HCT116 (cell line): ENCODE results near the gene C12orf43. TPM values are rescaled to one million over a fixed set of nuclear protein-coding genes. Genes with fewer than 3 reads are reported as not detected.

Source experiments
- ATAC-seq: fragments of 200-7000 bp; cut with Tn5 transposase; 2 replicates; pipeline ENCODE4 v1.9.1; 2020; ENCODE audit warnings: mild to moderate bottlenecking, moderate library complexity
- BruUV-seq: library from RNA; stranded (reverse); fragments of 400-500 nt; replicated peaks from 2 replicates; lab custom pipeline; 2021; lab: Mats Ljungman, UMichigan
- CTCF ChIA-PET: fragments of 300-600 bp; sonication (Branson Sonifier 250); formaldehyde crosslinking; loops from one replicate; lab custom pipeline; 2021; ENCODE audit warnings: antibody characterized with exemption; lab: Charles Lee
- POLR2A ChIA-PET: fragments of 300-600, 350-600 bp; sonication (Branson Sonifier 250); formaldehyde crosslinking; loops from one replicate; lab custom pipeline; 2021; ENCODE audit warnings: antibody characterized with exemption; lab: Charles Lee
- RAD21 ChIA-PET, 2 experiments: fragments of 300-600 bp; sonication (Branson Sonifier 250); formaldehyde crosslinking; loops; one replicate each; lab custom pipeline; 2023; ENCODE audit warnings: low total read pairs in 2 of 2; ENCODE audit not compliant: uncharacterized antibody in 2 of 2, unreplicated experiment in 2 of 2, low non-redundant PET in 1 of 2; lab: Charles Lee
- DNase-seq: peaks from one replicate; pipeline ENCODE4 v3.0.0-alpha.2; 2010; ENCODE audit warnings: low read depth, low spot score
- H2AFZ ChIP-seq: fragments of 200-600 bp; shearing (Covaris generic), sonication (generic); 2 replicates; pipeline ENCODE4 v1.6.1; 2017; ENCODE audit warnings: low read depth, mixed run types, mixed read lengths, antibody characterized with exemption, low read length; ENCODE audit not compliant: poor library complexity, severe bottlenecking
- H3K27ac ChIP-seq: 2 replicates; pipeline ENCODE4 v1.5.1; 2012; ENCODE audit warnings: low read depth, low read length
- H3K27me3 ChIP-seq: fragments of 200-600 bp; sonication (generic); 2 replicates; pipeline ENCODE4 v1.6.1; 2016; ENCODE audit warnings: mixed run types, low read length, mixed read lengths; ENCODE audit not compliant: insufficient read depth
- H3K36me3 ChIP-seq, 2 experiments: fragments of 200-500 bp in 1 of 2; fragments of 200-600 bp in 1 of 2; sonication (Bioruptor generic) in 1 of 2; sonication (generic) in 1 of 2; 2 replicates each; pipeline versions ENCODE4 v1.5.1 to v1.6.1; 2014 to 2016; ENCODE audit warnings: low read length in 2 of 2, inconsistent platforms in 1 of 2, mixed read lengths in 1 of 2, mixed run types in 1 of 2; ENCODE audit not compliant: insufficient read depth in 2 of 2, control insufficient read depth in 1 of 2
- H3K4me1 ChIP-seq, 2 experiments: fragments of 200-600 bp in 1 of 2; sonication (generic) in 1 of 2; 2 replicates each; pipeline versions ENCODE4 v1.5.1 to v1.6.1; 2012 to 2017; ENCODE audit warnings: low read length in 2 of 2, inconsistent platforms in 1 of 2, mild to moderate bottlenecking in 1 of 2, mixed read lengths in 1 of 2, mixed run types in 1 of 2, moderate library complexity in 1 of 2; ENCODE audit not compliant: insufficient read depth in 2 of 2, control insufficient read depth in 1 of 2
- H3K4me2 ChIP-seq: fragments of 200-600 bp; sonication (generic); 2 replicates; pipeline ENCODE4 v1.6.1; 2017; ENCODE audit warnings: mixed run types, low read length, mixed read lengths
- H3K4me3 ChIP-seq, 2 experiments: fragments of 200-600 bp in 1 of 2; sonication (generic) in 1 of 2; replicated peaks in 1 of 2; 2 replicates each; pipeline ENCODE4 v1.5.1; 2011 to 2016; ENCODE audit warnings: low read length in 2 of 2, control low read depth in 1 of 2, low read depth in 1 of 2, mild to moderate bottlenecking in 1 of 2, mixed read lengths in 1 of 2, mixed run types in 1 of 2
- H3K79me2 ChIP-seq: fragments of 200-600 bp; sonication (generic); 2 replicates; pipeline ENCODE4 v1.6.1; 2017; ENCODE audit warnings: mild to moderate bottlenecking, mixed run types, low read length, moderate library complexity, mixed read lengths; ENCODE audit not compliant: insufficient read depth
- H3K9ac ChIP-seq: fragments of 200-600 bp; sonication (generic); 2 replicates; pipeline ENCODE4 v1.6.1; 2016; ENCODE audit warnings: low read length, mixed read lengths
- H3K9me2 ChIP-seq: fragments of 200-600 bp; sonication (generic), shearing (Covaris generic); 2 replicates; pipeline ENCODE4 v1.6.1; 2017; ENCODE audit warnings: mixed run types, mild to moderate bottlenecking, moderate library complexity; ENCODE audit not compliant: insufficient read depth
- H3K9me3 ChIP-seq, 2 experiments: fragments of 200-500 bp in 1 of 2; fragments of 200-600 bp in 1 of 2; sonication (Bioruptor generic) in 1 of 2; sonication (generic) in 1 of 2; 2 replicates each; pipeline ENCODE4 v1.6.1; 2014 to 2017; ENCODE audit warnings: low read length in 2 of 2, mixed read lengths in 2 of 2, inconsistent platforms in 1 of 2, low read depth in 1 of 2, mild to moderate bottlenecking in 1 of 2, mixed run types in 1 of 2, moderate library complexity in 1 of 2; ENCODE audit not compliant: control insufficient read depth in 1 of 2, insufficient read depth in 1 of 2
- H4K20me1 ChIP-seq: fragments of 200-600 bp; sonication (generic), shearing (Covaris generic); 2 replicates; pipeline ENCODE4 v1.6.1; 2017; ENCODE audit warnings: mixed run types, mild to moderate bottlenecking, moderate library complexity; ENCODE audit not compliant: insufficient read depth
- CBX3 ChIP-seq: IDR thresholded peaks from 2 replicates; pipeline ENCODE4 v1.6.1; 2012; ENCODE audit warnings: low read depth
- CEBPB ChIP-seq: IDR thresholded peaks from 2 replicates; pipeline ENCODE4 v1.6.1; 2012; ENCODE audit warnings: low read depth
- EGR1 ChIP-seq: IDR thresholded peaks from 2 replicates; pipeline ENCODE4 v1.6.1; 2012; ENCODE audit warnings: low read depth
- ELF1 ChIP-seq: IDR thresholded peaks from 2 replicates; pipeline ENCODE4 v1.6.1; 2012; ENCODE audit warnings: low read depth, borderline replicate concordance
- EZH2 ChIP-seq: fragments of 200-600 bp; sonication (generic); IDR thresholded peaks from 2 replicates; pipeline ENCODE4 v1.6.1; 2017; ENCODE audit warnings: antibody characterized with exemption, mixed run types
- EZH2phosphoT487 ChIP-seq: fragments of 200-600 bp; IDR thresholded peaks from 2 replicates; pipeline ENCODE4 v1.6.1; 2018; ENCODE audit warnings: antibody characterized with exemption, borderline replicate concordance
- FOSL1 ChIP-seq: IDR thresholded peaks from 2 replicates; pipeline ENCODE4 v1.6.1; 2012; ENCODE audit warnings: low read depth
- JUND ChIP-seq: IDR thresholded peaks from 2 replicates; pipeline ENCODE4 v1.6.1; 2012
- POLR2AphosphoS5 ChIP-seq: IDR thresholded peaks from 2 replicates; pipeline ENCODE4 v1.6.1; 2011; ENCODE audit warnings: mild to moderate bottlenecking, low read depth, low read length, moderate library complexity
- RAD21 ChIP-seq: IDR thresholded peaks from 2 replicates; pipeline ENCODE4 v1.6.1; 2012; ENCODE audit warnings: low read depth, mild to moderate bottlenecking
- SIN3A ChIP-seq: IDR thresholded peaks from 2 replicates; pipeline ENCODE4 v1.6.1; 2012; ENCODE audit warnings: low read depth
- SRF ChIP-seq: IDR thresholded peaks from 2 replicates; pipeline ENCODE4 v1.6.1; 2012; ENCODE audit warnings: low read depth
- TCF7L2 ChIP-seq: IDR thresholded peaks from 2 replicates; pipeline ENCODE4 v1.7.0; 2011; ENCODE audit warnings: borderline replicate concordance, inconsistent platforms; ENCODE audit not compliant: insufficient read depth, insufficient read length; ENCODE audit errors: extremely low read depth
- YY1 ChIP-seq: IDR thresholded peaks from 2 replicates; pipeline ENCODE4 v1.6.1; 2011; ENCODE audit warnings: low read length, low read depth, moderate library complexity, mild to moderate bottlenecking; ENCODE audit not compliant: insufficient replicate concordance; ENCODE audit errors: extremely low read depth
- ZBTB33 ChIP-seq: IDR thresholded peaks from 2 replicates; pipeline ENCODE4 v1.6.1; 2011; ENCODE audit warnings: mild to moderate bottlenecking, low read length, moderate library complexity; ENCODE audit not compliant: insufficient replicate concordance; ENCODE audit errors: extremely low read depth
- ZNF274 ChIP-seq: fragments of 200-500 bp; sonication (Bioruptor generic); IDR thresholded peaks from 2 replicates; pipeline ENCODE4 v1.6.1; 2014; ENCODE audit warnings: mild to moderate bottlenecking, low read depth, low read length, inconsistent platforms
- intact Hi-C: fragments of 100-400 bp; cut with micrococcal nuclease; formaldehyde crosslinking; loops from 2 replicates; pipeline ENCODE4 v1.10.0; 2022
- total RNA-seq: library from RNA; stranded (reverse); gene quantifications from one replicate; pipeline ENCODE4 v1.2.1, GENCODE V29; 2021; ENCODE audit not compliant: unreplicated experiment
- TF ChIP-seq, protein P1 (sequence below), 3 experiments: fragments of 200-600 bp in 1 of 3; sonication (generic) in 1 of 3; IDR thresholded peaks in 2 of 3; conservative IDR thresholded peaks in 1 of 3; 2 replicates each; pipeline ENCODE4 v1.5.1; 2012 to 2017; ENCODE audit warnings: low read depth in 2 of 3, low read length in 2 of 3, antibody characterized with exemption in 1 of 3, borderline replicate concordance in 1 of 3, control low read depth in 1 of 3, mild to moderate bottlenecking in 1 of 3, mixed read lengths in 1 of 3, mixed run types in 1 of 3, moderate library complexity in 1 of 3; ENCODE audit not compliant: insufficient read depth in 1 of 3
- TF ChIP-seq, protein P2 (sequence below): IDR thresholded peaks from 2 replicates; pipeline ENCODE4 v1.6.1; 2012

The C12orf43 gene
- total RNA-seq, 1 experiment from 2014 or later: 16.2 TPM

DNA sequence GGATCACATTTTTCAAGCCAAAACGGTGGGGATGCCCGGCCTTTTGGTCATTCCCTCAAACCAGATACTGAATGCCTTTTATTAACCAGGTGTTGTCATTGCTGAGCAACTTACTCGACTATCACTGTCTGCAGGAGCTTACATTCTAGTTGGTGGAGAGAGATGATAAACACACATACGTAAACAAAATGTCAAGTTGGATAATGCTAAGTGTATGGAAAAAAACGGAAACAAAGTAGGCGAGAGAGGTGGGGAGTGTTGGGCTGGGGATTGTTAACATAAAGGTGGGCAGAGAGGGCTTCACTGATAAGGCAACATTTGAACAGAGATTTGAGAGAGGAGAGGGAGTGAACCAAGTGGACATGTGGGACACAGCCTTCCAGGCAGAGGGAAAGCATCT, 4.5 kb downstream of the C12orf43 start:
- DNase-seq: no peak
- CTCF ChIA-PET: no interaction called here
- RAD21 ChIA-PET: no interaction called here

More for the DNA sequence above, 4.5 kb downstream of the C12orf43 start:
- Histone ChIP-seq H3K4me3 (no peak overlapping the region), H3K27ac (no peak overlapping the region), H3K27me3 (no peaks in the 10 kb centered on the region), H3K79me2 (peaks cover 16% of the 10 kb centered on the region), H3K4me2 (no peak overlapping the region), H3K9ac (no peak overlapping the region), H3K36me3 (peaks cover 9 to 17% of the 10 kb centered on the region in 2 experiments; a peak in 2 of 4 replicates), H3K4me1 (peaks cover 5 to 7% of the 10 kb centered on the region in 2 experiments; a peak in 3 of 4 replicates), H2AFZ (no peak overlapping the region), H3K9me2 (no peaks in the 10 kb centered on the region), H4K20me1 (no peaks in the 10 kb centered on the region), H3K9me3 (no peaks in the 10 kb centered on the region)
- BruUV-seq: no TSS peak
- no peak for ATAC-seq
- POLR2A ChIA-PET: no interaction called here
- no peak for TF ChIP-seq YY1
- TF ChIP-seq, protein P1, sequence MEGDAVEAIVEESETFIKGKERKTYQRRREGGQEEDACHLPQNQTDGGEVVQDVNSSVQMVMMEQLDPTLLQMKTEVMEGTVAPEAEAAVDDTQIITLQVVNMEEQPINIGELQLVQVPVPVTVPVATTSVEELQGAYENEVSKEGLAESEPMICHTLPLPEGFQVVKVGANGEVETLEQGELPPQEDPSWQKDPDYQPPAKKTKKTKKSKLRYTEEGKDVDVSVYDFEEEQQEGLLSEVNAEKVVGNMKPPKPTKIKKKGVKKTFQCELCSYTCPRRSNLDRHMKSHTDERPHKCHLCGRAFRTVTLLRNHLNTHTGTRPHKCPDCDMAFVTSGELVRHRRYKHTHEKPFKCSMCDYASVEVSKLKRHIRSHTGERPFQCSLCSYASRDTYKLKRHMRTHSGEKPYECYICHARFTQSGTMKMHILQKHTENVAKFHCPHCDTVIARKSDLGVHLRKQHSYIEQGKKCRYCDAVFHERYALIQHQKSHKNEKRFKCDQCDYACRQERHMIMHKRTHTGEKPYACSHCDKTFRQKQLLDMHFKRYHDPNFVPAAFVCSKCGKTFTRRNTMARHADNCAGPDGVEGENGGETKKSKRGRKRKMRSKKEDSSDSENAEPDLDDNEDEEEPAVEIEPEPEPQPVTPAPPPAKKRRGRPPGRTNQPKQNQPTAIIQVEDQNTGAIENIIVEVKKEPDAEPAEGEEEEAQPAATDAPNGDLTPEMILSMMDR (IDR thresholded peaks at IDR 0.05 in 2 of 3, conservative IDR thresholded peaks at IDR 0.05 in 1 of 3; ENCODE audit: borderline replicate concordance in 1 of 3, insufficient read depth in 1 of 3, low read depth in 2 of 3, low read length in 2 of 3): no peak
- TF ChIP-seq EZH2: no peak
- TF ChIP-seq SIN3A: no peak
- TF ChIP-seq RAD21: no peak
- TF ChIP-seq EZH2phosphoT487: no peak
- no peak for TF ChIP-seq POLR2AphosphoS5
- no peak for TF ChIP-seq SRF
- no peak for TF ChIP-seq JUND
- no peak for TF ChIP-seq ZNF274
- TF ChIP-seq, protein P2, sequence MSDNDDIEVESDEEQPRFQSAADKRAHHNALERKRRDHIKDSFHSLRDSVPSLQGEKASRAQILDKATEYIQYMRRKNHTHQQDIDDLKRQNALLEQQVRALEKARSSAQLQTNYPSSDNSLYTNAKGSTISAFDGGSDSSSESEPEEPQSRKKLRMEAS: no peak
- no peak for TF ChIP-seq EGR1
- no peak for TF ChIP-seq ZBTB33
- no peak for TF ChIP-seq TCF7L2
- no peak for TF ChIP-seq ELF1
- TF ChIP-seq CEBPB: no peak
- TF ChIP-seq CBX3: no peak
- TF ChIP-seq FOSL1: no peak
- intact Hi-C loops: no loop called here
